ENCODE measurements around the gene TUFM. TPM values are rescaled to one million over a fixed set of nuclear protein-coding genes. Genes with fewer than 3 reads are reported as not detected.
"Not testable (repeated sequence)": the region's sequence is repeated elsewhere in the genome, so short reads cannot be mapped to it uniquely, and the experiment has no call there.

The TUFM gene
- total RNA-seq = 91.1 to 120 TPM (median 95.0 TPM) in 3 replicates
- long read RNA-seq, transcript TUFM-201 (10 exons, 2,071 nt) = major isoform, 219 of 240 reads
- long read RNA-seq, partial matches to known transcripts = 8 of 240 reads
- long read RNA-seq, other reads (novel, unspliced or antisense) = 13 of 240 reads

GRCh38 chr16:28846080-28846932, at the start of gene TUFM:
Gene TUFM (minus strand): TSS chr16:28846348. CDS start chr16:28846269, 79 bp downstream.
- Mint-ChIP-seq H3K36me3 (ENCODE audit: low read depth) (peaks cover 8% of the 10 kb centered on the region), H3K4me3 (ENCODE audit: unreplicated experiment) (peak within 1 kb of the TSS; percentile 91), H3K4me1 (ENCODE audit: low read depth) (peaks cover 26% of the 10 kb centered on the region), H3K27me3 (ENCODE audit: low read depth) (no peaks in the 10 kb centered on the region), H3K27ac (ENCODE audit: unreplicated experiment) (peak within 1 kb of the TSS; percentile 99), H3K9me3 (ENCODE audit: low read depth) (no peaks in the 10 kb centered on the region)
- DNase-seq (ENCODE audit: low spot score) = peak; percentile 98
- peak; percentile 79 for TF ChIP-seq CTCF (IDR thresholded peaks at IDR 0.05)

DNA sequence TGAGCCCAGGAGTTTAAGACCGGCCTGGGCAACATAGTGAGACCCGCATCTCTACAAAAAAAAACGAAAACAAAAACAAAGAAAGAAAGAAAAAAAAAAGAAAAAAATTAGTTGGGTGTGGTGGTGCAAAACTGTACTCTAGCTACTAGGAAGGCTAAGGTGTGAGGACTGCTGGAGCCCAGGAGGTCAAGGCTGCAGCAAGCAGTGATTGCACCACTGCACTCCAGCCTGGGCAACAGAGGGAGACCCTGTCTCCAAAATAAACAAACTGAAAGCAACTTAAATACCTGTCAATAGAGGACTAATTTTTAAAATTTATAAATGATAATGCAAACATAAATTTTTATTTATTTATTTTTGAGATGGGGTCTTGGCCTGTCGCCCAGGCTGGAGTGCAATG, 49.5 kb upstream of the TUFM start:
- no peak overlapping the region for H3K27ac Mint-ChIP-seq (ENCODE audit: unreplicated experiment)
- DNase-seq (ENCODE audit: low spot score) = no peak
- no peaks in the 10 kb centered on the region for H3K9me3 Mint-ChIP-seq (ENCODE audit: low read depth)
- H3K4me3 Mint-ChIP-seq (ENCODE audit: unreplicated experiment) = no peak overlapping the region
- no peaks in the 10 kb centered on the region for H3K36me3 Mint-ChIP-seq (ENCODE audit: low read depth)
- no peak for TF ChIP-seq CTCF (IDR thresholded peaks at IDR 0.05)
- H3K27me3 Mint-ChIP-seq (ENCODE audit: low read depth) = no peaks in the 10 kb centered on the region
- H3K4me1 Mint-ChIP-seq (ENCODE audit: low read depth) = no peaks in the 10 kb centered on the region

DNA sequence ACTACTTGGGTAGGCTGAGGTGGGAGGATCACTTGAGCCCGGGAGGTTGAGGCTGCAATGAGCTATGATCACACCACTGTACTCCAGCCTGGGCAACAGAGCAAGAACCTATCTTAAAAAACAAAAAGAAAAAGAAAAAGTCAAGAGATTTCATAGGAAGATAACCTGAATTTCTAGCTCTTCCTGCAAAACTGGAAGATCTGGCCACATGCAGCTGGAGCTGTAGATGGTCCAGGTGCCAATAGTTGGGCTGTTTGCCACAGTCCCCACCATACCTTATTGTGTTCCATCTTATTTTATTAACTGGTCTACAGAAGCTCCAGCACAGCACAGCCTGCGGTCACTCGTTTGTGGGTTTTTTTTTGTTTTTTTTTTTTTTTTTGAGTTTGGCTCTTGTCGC, 47.1 kb upstream of the TUFM start:
- H3K27ac Mint-ChIP-seq (ENCODE audit: unreplicated experiment) = no peak overlapping the region
- no peak overlapping the region for H3K4me3 Mint-ChIP-seq (ENCODE audit: unreplicated experiment)
- no peaks in the 10 kb centered on the region for H3K9me3 Mint-ChIP-seq (ENCODE audit: low read depth)
- no peaks in the 10 kb centered on the region for H3K4me1 Mint-ChIP-seq (ENCODE audit: low read depth)
- TF ChIP-seq CTCF (IDR thresholded peaks at IDR 0.05) = no peak
- H3K36me3 Mint-ChIP-seq (ENCODE audit: low read depth) = no peaks in the 10 kb centered on the region
- DNase-seq (ENCODE audit: low spot score) = no peak
- no peaks in the 10 kb centered on the region for H3K27me3 Mint-ChIP-seq (ENCODE audit: low read depth)

GRCh38 chr16:28891964-28892890, 46.1 kb upstream of the TUFM start:
- H3K4me3 Mint-ChIP-seq (ENCODE audit: unreplicated experiment) = no peak overlapping the region
- no peaks in the 10 kb centered on the region for H3K9me3 Mint-ChIP-seq (ENCODE audit: low read depth)
- TF ChIP-seq CTCF (IDR thresholded peaks at IDR 0.05) = no peak
- no peaks in the 10 kb centered on the region for H3K27me3 Mint-ChIP-seq (ENCODE audit: low read depth)
- H3K27ac Mint-ChIP-seq (ENCODE audit: unreplicated experiment) = no peak overlapping the region
- no peaks in the 10 kb centered on the region for H3K36me3 Mint-ChIP-seq (ENCODE audit: low read depth)
- DNase-seq (ENCODE audit: low spot score) = no peak
- no peaks in the 10 kb centered on the region for H3K4me1 Mint-ChIP-seq (ENCODE audit: low read depth)

DNA sequence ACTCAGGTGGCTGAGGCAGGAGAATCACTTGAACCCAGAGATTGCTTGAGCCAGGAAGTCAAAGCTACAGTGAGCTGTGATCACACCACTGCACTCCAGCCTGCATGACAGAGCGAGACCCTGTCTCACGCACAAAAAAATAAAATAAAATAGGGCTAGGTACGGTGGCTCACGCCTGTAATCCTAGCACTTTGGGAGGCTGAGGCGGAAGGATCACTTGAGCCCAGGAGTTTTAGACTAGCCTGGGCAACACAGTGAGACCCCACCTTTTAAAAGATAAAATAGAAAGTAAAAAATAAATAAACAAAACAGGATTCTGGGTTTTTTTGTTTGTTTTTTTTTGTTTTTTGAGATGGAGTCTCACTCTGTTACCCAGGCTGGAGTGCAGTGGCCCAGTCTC, 44.2 kb upstream of the TUFM start:
- not testable (repeated sequence) for H3K4me1 Mint-ChIP-seq (ENCODE audit: low read depth); H3K27me3 Mint-ChIP-seq (ENCODE audit: low read depth); DNase-seq (ENCODE audit: low spot score); H3K27ac Mint-ChIP-seq (ENCODE audit: unreplicated experiment); H3K4me3 Mint-ChIP-seq (ENCODE audit: unreplicated experiment); H3K9me3 Mint-ChIP-seq (ENCODE audit: low read depth); H3K36me3 Mint-ChIP-seq (ENCODE audit: low read depth)
